UCSD-AML1 (cell line): ENCODE measurements around the gene VPS13D.

Source experiments
- DNase-seq: peaks from one replicate; lab custom pipeline; 2025; ENCODE audit not compliant: unreplicated experiment; lab: John Stamatoyannopoulos, UW

VPS13D gene

GRCh38 chr1:12333036-12333785 is 103.4 kb downstream of the VPS13D start:
- no peak for DNase-seq

GRCh38 chr1:12335815-12336214 is 106.0 kb downstream of the VPS13D start:
- DNase-seq = no peak

- no peak for DNase-seq
These were observed 106.6 kb downstream of the VPS13D start for GRCh38 chr1:12336413-12336812.

DNA sequence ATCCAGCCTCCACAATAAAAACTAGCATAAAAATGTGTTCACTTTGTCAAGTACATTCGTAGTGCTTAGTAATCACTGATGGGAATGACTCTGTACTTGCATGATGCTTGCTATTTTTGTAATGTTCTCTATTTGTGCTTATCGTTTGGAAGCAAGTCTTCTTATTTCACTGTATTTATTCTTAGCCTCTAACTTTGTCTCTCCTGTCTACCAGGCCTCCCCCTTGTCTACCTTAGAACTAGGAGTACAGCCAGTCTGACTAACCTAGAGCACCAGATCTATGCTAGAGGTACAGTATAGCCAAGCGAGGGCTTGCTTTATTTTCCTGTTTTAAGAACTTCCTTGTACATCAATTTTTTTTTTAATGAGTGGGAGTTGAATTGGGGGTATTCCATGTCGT is 108.2 kb downstream of the VPS13D start:
- no peak for DNase-seq

GRCh38 chr1:12338823-12339222 is 109.0 kb downstream of the VPS13D start:
- no peak for DNase-seq

- DNase-seq = no peak
These were observed 109.6 kb downstream of the VPS13D start for GRCh38 chr1:12339396-12339795.

GRCh38 chr1:12339811-12340543 is 110.1 kb downstream of the VPS13D start:
- no peak for DNase-seq

DNA sequence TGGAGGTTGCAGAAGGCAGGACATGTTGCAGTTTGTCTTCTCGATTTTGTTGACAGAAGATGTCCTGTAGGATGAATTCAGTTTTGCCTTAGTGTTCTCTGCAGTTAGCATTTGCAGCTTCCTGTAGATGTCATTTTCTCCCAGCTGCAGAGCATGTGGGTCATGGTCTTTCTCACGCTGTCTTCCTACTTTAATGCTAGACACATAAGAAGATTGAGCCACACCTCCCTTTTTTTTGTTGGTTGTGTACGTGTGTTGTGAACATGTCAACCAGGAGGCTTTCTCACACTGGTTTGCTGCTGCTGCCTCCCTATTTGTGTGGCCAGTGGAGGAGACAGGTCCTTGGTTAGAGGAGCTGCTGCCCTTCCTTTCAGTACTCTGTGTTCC is 110.7 kb downstream of the VPS13D start:
- DNase-seq = no peak

DNA sequence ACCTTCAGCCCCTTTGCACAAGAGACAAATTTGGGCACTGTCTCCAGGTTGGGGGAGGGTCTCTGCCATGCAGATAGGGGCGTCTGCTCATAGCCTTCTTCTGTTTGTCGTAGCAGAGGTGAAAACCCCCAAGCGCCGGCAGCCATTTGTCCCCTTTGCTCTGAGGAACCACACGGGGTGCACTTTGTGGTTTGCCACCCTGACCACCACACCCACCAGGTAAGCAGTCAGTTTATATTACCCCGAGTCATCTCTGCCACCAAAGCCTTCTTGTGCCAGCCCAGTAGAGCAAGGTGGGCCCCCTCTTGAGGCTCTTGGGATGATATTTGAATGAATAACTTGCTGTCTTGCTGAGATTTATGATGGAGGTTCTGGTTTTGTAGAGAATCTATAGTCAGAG is 111.8 kb downstream of the VPS13D start:
- no peak for DNase-seq

GRCh38 chr1:12342401-12343003 is 112.7 kb downstream of the VPS13D start:
- no peak for DNase-seq

- DNase-seq = no peak
These were observed 114.1 kb downstream of the VPS13D start for GRCh38 chr1:12343823-12344487.

GRCh38 chr1:12344596-12345349 is 114.9 kb downstream of the VPS13D start:
- DNase-seq = peak; percentile 45

GRCh38 chr1:12345350-12346217 is 115.8 kb downstream of the VPS13D start:
- no peak for DNase-seq

- no peak for DNase-seq
These were observed 116.8 kb downstream of the VPS13D start for GRCh38 chr1:12346483-12347151.

- no peak for DNase-seq
These were observed 118.3 kb downstream of the VPS13D start for GRCh38 chr1:12348113-12348512.

DNA sequence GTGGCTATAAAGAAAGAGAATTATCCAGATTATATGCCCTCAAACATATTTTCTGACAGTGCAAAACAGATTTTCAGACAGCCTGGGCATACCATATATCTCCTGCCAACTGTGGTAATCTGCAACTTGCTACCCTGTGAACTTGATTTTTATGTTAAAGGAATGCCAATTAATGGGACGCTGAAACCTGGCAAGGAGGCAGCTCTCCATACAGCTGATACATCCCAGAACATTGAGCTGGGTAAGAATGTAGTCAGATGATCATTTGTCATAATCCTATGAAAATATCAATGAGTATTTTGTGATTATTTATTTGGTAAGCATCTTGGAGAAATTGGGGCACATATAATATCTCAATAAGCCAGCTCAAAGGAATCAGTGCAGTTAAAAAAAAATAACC is 124.2 kb downstream of the VPS13D start:
- DNase-seq = no peak

DNA sequence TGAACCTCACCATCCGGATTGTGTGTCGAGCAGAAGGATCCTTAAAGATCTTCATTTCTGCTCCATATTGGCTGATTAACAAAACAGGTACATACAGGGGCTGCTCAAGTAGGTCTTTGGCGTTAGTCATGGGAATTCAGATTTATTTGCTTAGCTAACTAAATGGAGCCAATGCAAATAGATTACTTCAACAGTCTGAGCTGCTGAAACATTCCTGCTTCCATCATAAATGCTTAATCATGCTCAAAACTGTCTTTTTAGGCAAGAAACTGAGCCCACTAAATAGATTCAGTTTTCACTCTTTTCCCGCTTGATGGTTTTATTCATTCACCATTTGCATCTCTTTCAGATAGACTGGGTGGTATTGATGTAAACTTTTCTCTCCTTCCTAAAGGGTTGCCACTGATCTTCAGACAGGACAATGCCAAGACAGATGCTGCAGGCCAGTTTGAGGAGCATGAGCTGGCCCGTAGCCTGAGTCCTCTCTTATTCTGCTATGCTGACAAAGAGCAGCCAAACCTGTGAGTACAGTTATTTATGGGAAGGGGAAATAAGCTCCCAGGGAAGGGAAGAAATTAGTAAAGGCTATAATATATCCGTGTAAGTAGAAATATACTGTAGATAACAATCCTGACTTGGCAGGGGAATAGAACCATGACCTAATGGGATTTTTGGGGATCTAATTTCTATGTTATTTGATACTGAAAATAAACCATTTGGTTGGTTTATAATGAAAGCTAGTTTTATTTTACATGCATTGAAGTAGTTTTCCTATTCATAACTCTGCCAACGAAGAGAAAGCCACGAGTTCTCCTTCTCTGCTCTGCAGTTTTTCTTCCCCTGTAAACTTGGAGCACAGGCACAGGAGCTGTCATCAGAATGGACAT is 126.4 kb downstream of the VPS13D start:
- DNase-seq = no peak

DNA sequence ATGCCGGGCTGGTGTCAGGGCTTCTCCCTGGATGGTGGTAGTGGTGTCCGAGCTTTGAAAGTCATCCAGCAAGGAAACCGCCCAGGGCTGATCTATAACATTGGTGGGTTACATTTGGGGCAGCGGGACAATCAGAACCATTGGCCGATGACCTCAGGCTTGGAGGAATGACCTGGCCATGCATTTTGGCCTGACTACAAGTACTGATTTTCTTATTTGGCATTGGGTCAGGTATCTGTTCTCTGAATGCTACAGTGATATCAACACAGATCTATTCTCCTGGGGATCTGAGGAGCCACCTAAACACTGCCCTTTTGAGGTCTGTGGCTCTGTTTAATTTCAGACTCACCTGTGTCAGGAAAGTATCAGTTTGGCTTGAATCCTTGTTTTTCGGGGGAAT is 128.7 kb downstream of the VPS13D start:
- no peak for DNase-seq
